ENCODE measurements around the gene SMYD1. TPM values are rescaled to one million over a fixed set of nuclear protein-coding genes. Genes with fewer than 3 reads are reported as not detected.

Gene SMYD1
- total RNA-seq, 4 donors from 2014 or later = 2.0 to 37.0 (median 13.2) TPM

GRCh38 chr2:88096708-88097107, 29.1 kb downstream of the SMYD1 start:
- H3K9me3 ChIP-seq = no peaks in the 10 kb centered on the region
- no peaks in the 10 kb centered on the region for H3K36me3 ChIP-seq
- no peaks in the 10 kb centered on the region for H3K27me3 ChIP-seq
- H3K27ac ChIP-seq = no peak overlapping the region
- TF ChIP-seq EP300 (IDR thresholded peaks at IDR 0.05) (no peak), CTCF (IDR thresholded peaks at IDR 0.05) (no peak), POLR2AphosphoS5 (IDR thresholded peaks at IDR 0.05) (no peak), POLR2A (IDR thresholded peaks at IDR 0.05) (no peak)
- 83 to 92% methylated on average over 3 of the region's 5 CpGs for WGBS, 2 donors (ENCODE audit: low coverage in 1 of 2)
- no peak overlapping the region for H3K4me3 ChIP-seq
- ATAC-seq = no peak
- H3K4me1 ChIP-seq = no peaks in the 10 kb centered on the region

- H3K4me1 ChIP-seq = no peaks in the 10 kb centered on the region
- 50 to 86% methylated on average over 1 to 3 of the region's 3 CpGs for WGBS, 2 donors (ENCODE audit: low coverage in 1 of 2)
- no peaks in the 10 kb centered on the region for H3K36me3 ChIP-seq
- H3K9me3 ChIP-seq = no peaks in the 10 kb centered on the region
- no peaks in the 10 kb centered on the region for H3K27me3 ChIP-seq
- TF ChIP-seq EP300 (IDR thresholded peaks at IDR 0.05) = no peak
- no peak for TF ChIP-seq POLR2A (IDR thresholded peaks at IDR 0.05)
- TF ChIP-seq CTCF (IDR thresholded peaks at IDR 0.05) = no peak
- TF ChIP-seq POLR2AphosphoS5 (IDR thresholded peaks at IDR 0.05) = no peak
- H3K27ac ChIP-seq = no peak overlapping the region
- no peak overlapping the region for H3K4me3 ChIP-seq
- ATAC-seq = no peak
Measured at GRCh38 chr2:88097192-88097591, 29.6 kb downstream of the SMYD1 start.

- H3K4me1 ChIP-seq = no peaks in the 10 kb centered on the region
- no peak overlapping the region for H3K4me3 ChIP-seq
- H3K36me3 ChIP-seq = no peaks in the 10 kb centered on the region
- 53 to 69% methylated on average over 4 of the region's 4 CpGs for WGBS, 2 donors (ENCODE audit: low coverage in 1 of 2)
- H3K27ac ChIP-seq = no peak overlapping the region
- no peaks in the 10 kb centered on the region for H3K27me3 ChIP-seq
- ATAC-seq = no peak
- TF ChIP-seq POLR2AphosphoS5 (IDR thresholded peaks at IDR 0.05) (no peak), POLR2A (IDR thresholded peaks at IDR 0.05) (no peak), CTCF (IDR thresholded peaks at IDR 0.05) (no peak)
- H3K9me3 ChIP-seq = no peaks in the 10 kb centered on the region
Measured at GRCh38 chr2:88097891-88098557, 30.4 kb downstream of the SMYD1 start.

GRCh38 chr2:88098558-88098900, 30.9 kb downstream of the SMYD1 start:
- TF ChIP-seq POLR2AphosphoS5 (IDR thresholded peaks at IDR 0.05) (no peak), POLR2A (IDR thresholded peaks at IDR 0.05) (no peak), EP300 (IDR thresholded peaks at IDR 0.05) (no peak), CTCF (IDR thresholded peaks at IDR 0.05) (no peak)
- ATAC-seq = no peak

GRCh38 chr2:88099798-88100488, 32.3 kb downstream of the SMYD1 start:
- no peaks in the 10 kb centered on the region for H3K9me3 ChIP-seq
- no peaks in the 10 kb centered on the region for H3K36me3 ChIP-seq
- ATAC-seq = no peak
- H3K27me3 ChIP-seq = no peaks in the 10 kb centered on the region
- no peak overlapping the region for H3K27ac ChIP-seq
- 42 to 44% methylated on average over 5 of the region's 5 CpGs for WGBS, 2 donors (ENCODE audit: low coverage in 1 of 2)
- no peak overlapping the region for H3K4me3 ChIP-seq
- TF ChIP-seq EP300 (IDR thresholded peaks at IDR 0.05) (no peak), POLR2A (IDR thresholded peaks at IDR 0.05) (no peak), CTCF (IDR thresholded peaks at IDR 0.05) (no peak), POLR2AphosphoS5 (IDR thresholded peaks at IDR 0.05) (no peak)
- H3K4me1 ChIP-seq = no peaks in the 10 kb centered on the region

More at GRCh38 chr2:88098558-88098900, 30.9 kb downstream of the SMYD1 start:
- H3K4me1 ChIP-seq = no peaks in the 10 kb centered on the region
- no peak overlapping the region for H3K27ac ChIP-seq
- H3K36me3 ChIP-seq = no peaks in the 10 kb centered on the region
- H3K9me3 ChIP-seq = no peaks in the 10 kb centered on the region
- H3K27me3 ChIP-seq = no peaks in the 10 kb centered on the region
- no peak overlapping the region for H3K4me3 ChIP-seq
